Limb (tissue), 2 donors: Measurements from ENCODE around the gene MAP1B.
"Not testable (repeated sequence)": the region's sequence is repeated elsewhere in the genome, so short reads cannot be mapped to it uniquely, and the experiment has no call there.

ENCODE experiments used
- DNase-seq, 2 donors: peaks; one replicate each; pipeline ENCODE4 v3.0.0-alpha.2; 2016; ENCODE audit errors: extremely low spot score in 2 of 2

Gene MAP1B

GRCh38 chr5:72160959-72161358, 53.7 kb downstream of the MAP1B start:
- no peak for DNase-seq

GRCh38 chr5:72161951-72162350, 54.7 kb downstream of the MAP1B start:
- DNase-seq = no peak

GRCh38 chr5:72163349-72163983, 56.2 kb downstream of the MAP1B start:
- no peak for DNase-seq

GRCh38 chr5:72166070-72166979, 59.0 kb downstream of the MAP1B start:
- peak; percentile 74 to 76 for DNase-seq

GRCh38 chr5:72167257-72167656, 60.0 kb downstream of the MAP1B start:
- no peak for DNase-seq

GRCh38 chr5:72167804-72168203, 60.5 kb downstream of the MAP1B start:
- DNase-seq = no peak

GRCh38 chr5:72170101-72170500, 62.8 kb downstream of the MAP1B start:
- DNase-seq = no peak

- not testable (repeated sequence) for DNase-seq
Measured at GRCh38 chr5:72171181-72171580, 63.9 kb downstream of the MAP1B start.

GRCh38 chr5:72171667-72172066, 64.4 kb downstream of the MAP1B start:
- no peak for DNase-seq

- DNase-seq = no peak
Measured at GRCh38 chr5:72172786-72173185, 65.5 kb downstream of the MAP1B start.

- DNase-seq = no peak
Measured at GRCh38 chr5:72177538-72177937, 70.3 kb downstream of the MAP1B start.

- peak in 1 of 2 donors; percentile 68 for DNase-seq
Measured at GRCh38 chr5:72179028-72179815, 71.9 kb downstream of the MAP1B start.

- no peak for DNase-seq
Measured at GRCh38 chr5:72179816-72180440, 72.7 kb downstream of the MAP1B start.

- DNase-seq = no peak
Measured at GRCh38 chr5:72180925-72181324, 73.7 kb downstream of the MAP1B start.

GRCh38 chr5:72182686-72183085, 75.4 kb downstream of the MAP1B start:
- DNase-seq = no peak

- DNase-seq = no peak
Measured at GRCh38 chr5:72183101-72183520, 75.8 kb downstream of the MAP1B start.

- no peak for DNase-seq
Measured at GRCh38 chr5:72184408-72184807, 77.1 kb downstream of the MAP1B start.

GRCh38 chr5:72185496-72186329, 78.4 kb downstream of the MAP1B start:
- peak; percentile 56 to 73 for DNase-seq

- DNase-seq = no peak
Measured at GRCh38 chr5:72187388-72188075, 80.3 kb downstream of the MAP1B start.

GRCh38 chr5:72188166-72188565, 80.9 kb downstream of the MAP1B start:
- DNase-seq = no peak
